ENCODE results near the gene AHCYL1.

DNA sequence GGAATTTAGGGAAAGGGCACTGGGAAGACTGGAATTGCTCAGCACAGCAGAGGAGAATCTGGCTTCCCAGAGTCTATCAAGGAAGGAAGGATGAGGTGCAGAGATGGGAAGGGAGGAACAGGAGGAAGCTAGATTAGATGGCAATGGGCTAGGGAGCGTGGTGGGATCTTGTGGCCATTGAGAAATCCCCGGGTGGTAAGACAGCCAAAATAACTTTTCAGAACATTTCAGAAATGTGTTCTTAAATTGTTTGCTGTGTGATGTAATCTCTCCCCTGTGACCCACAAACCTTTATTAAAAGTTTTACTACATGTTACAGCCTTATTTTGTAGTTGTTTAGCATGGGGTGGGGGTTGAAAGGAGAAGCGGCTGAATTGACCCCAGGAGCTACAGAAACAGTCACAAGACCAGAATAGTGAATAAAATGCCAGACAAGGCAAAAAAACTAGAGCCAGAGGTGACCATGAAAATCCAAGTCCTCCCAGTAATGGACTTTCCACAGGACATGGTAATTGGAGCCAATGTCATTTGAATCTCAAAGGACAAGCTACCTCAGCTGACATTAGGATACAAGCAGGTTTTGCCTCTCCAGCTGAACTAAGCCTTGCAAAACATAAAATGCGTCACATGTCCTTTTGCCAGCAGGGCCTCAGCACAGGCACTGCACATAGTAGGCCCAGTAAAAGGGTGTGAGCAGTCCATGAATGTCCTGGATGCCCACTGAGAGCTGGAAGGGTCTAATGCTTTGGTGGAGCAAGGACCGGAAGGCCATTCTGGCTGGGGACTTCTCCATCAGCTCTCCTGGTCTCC, 980 bp upstream of the AHCYL1 start:
- TF ChIP-seq, protein P1, sequence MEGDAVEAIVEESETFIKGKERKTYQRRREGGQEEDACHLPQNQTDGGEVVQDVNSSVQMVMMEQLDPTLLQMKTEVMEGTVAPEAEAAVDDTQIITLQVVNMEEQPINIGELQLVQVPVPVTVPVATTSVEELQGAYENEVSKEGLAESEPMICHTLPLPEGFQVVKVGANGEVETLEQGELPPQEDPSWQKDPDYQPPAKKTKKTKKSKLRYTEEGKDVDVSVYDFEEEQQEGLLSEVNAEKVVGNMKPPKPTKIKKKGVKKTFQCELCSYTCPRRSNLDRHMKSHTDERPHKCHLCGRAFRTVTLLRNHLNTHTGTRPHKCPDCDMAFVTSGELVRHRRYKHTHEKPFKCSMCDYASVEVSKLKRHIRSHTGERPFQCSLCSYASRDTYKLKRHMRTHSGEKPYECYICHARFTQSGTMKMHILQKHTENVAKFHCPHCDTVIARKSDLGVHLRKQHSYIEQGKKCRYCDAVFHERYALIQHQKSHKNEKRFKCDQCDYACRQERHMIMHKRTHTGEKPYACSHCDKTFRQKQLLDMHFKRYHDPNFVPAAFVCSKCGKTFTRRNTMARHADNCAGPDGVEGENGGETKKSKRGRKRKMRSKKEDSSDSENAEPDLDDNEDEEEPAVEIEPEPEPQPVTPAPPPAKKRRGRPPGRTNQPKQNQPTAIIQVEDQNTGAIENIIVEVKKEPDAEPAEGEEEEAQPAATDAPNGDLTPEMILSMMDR (conservative IDR thresholded peaks at IDR 0.05; ENCODE audit: low read depth, low read length) = no peak
- no peak for TF ChIP-seq EZH2 (IDR thresholded peaks at IDR 0.05; ENCODE audit: borderline replicate concordance, low read depth, low read length, poor library complexity, severe bottlenecking)

All from A673 (cell line).